GM23338 (cell line): ENCODE data around the gene COLEC12. TPM values are rescaled to one million over a fixed set of nuclear protein-coding genes. Genes with fewer than 3 reads are reported as not detected.

ENCODE experiments used
- ATAC-seq: fragments of 200-7000 bp; cut with Tn5 transposase; 3 replicates; pipeline ENCODE4 v1.9.1; 2020
- DNase-seq: peaks from one replicate; pipeline ENCODE4 v3.0.0-alpha.2; 2015; ENCODE audit warnings: low spot score
- H2AFZ ChIP-seq: fragments of 200-600 bp; sonication (generic); 2 replicates; pipeline ENCODE4 v1.8.0; 2016; ENCODE audit warnings: antibody characterized with exemption, mild to moderate bottlenecking, moderate library complexity
- H3F3A ChIP-seq: fragments of 200-600 bp; sonication (generic); replicated peaks from 2 replicates; pipeline ENCODE4 v1.8.0; 2017; ENCODE audit warnings: antibody characterized with exemption, mixed run types, low read depth
- H3K27ac ChIP-seq: fragments of 200-600 bp; sonication (generic); 2 replicates; pipeline ENCODE4 v1.6.1; 2016; ENCODE audit warnings: low read depth
- H3K27me3 ChIP-seq: fragments of 200-600 bp; sonication (generic); 2 replicates; pipeline ENCODE4 v1.8.0; 2016; ENCODE audit warnings: mild to moderate bottlenecking, mixed run types, moderate library complexity; ENCODE audit not compliant: insufficient read depth
- H3K36me3 ChIP-seq: fragments of 200-600 bp; sonication (generic); 2 replicates; pipeline ENCODE4 v1.8.0; 2016; ENCODE audit warnings: mild to moderate bottlenecking; ENCODE audit not compliant: insufficient read depth
- H3K4me1 ChIP-seq: fragments of 200-600 bp; sonication (generic); 2 replicates; pipeline ENCODE4 v1.8.0; 2016; ENCODE audit warnings: mild to moderate bottlenecking, moderate library complexity; ENCODE audit not compliant: insufficient read depth
- H3K4me2 ChIP-seq: fragments of 200-600 bp; sonication (generic); 2 replicates; pipeline ENCODE4 v1.7.1; 2017; ENCODE audit warnings: mixed run types
- H3K4me3 ChIP-seq: fragments of 200-600 bp; sonication (generic); 2 replicates; pipeline ENCODE4 v1.6.1; 2016; ENCODE audit warnings: mixed run types
- H3K79me2 ChIP-seq: fragments of 200-600 bp; sonication (generic); replicated peaks from 2 replicates; pipeline ENCODE4 v1.8.0; 2017; ENCODE audit warnings: mild to moderate bottlenecking; ENCODE audit not compliant: insufficient read depth
- H3K9me2 ChIP-seq: fragments of 200-600 bp; sonication (generic); 2 replicates; pipeline ENCODE4 v1.8.0; 2017; ENCODE audit not compliant: insufficient read depth
- H4K20me1 ChIP-seq: fragments of 200-600 bp; sonication (generic); replicated peaks from 2 replicates; pipeline ENCODE4 v1.8.0; 2017; ENCODE audit warnings: mild to moderate bottlenecking; ENCODE audit not compliant: insufficient read depth
- H3K27ac Mint-ChIP-seq: 2 replicates; pipeline ENCODE4 v1.8.0; 2020; ENCODE audit warnings: inconsistent platforms, mild to moderate bottlenecking, moderate library complexity, mixed read lengths
- H3K27me3 Mint-ChIP-seq: 3 replicates; pipeline ENCODE4 v1.8.0; 2022; ENCODE audit warnings: low read depth, mild to moderate bottlenecking, moderate library complexity, mixed read lengths, inconsistent platforms; ENCODE audit not compliant: insufficient read depth, poor library complexity
- H3K36me3 Mint-ChIP-seq: 3 replicates; pipeline ENCODE4 v1.8.0; 2021; ENCODE audit warnings: low read depth, mild to moderate bottlenecking, inconsistent platforms, moderate library complexity, mixed read lengths
- H3K4me1 Mint-ChIP-seq: 3 replicates; pipeline ENCODE4 v1.8.0; 2020; ENCODE audit warnings: mild to moderate bottlenecking, inconsistent platforms, mixed read lengths
- H3K4me3 Mint-ChIP-seq: 3 replicates; pipeline ENCODE4 v1.8.0; 2021; ENCODE audit warnings: moderate library complexity, mild to moderate bottlenecking, inconsistent platforms, mixed read lengths
- H3K9me3 Mint-ChIP-seq: 3 replicates; pipeline ENCODE4 v1.8.0; 2020; ENCODE audit warnings: moderate library complexity, mild to moderate bottlenecking, inconsistent platforms, mixed read lengths
- CREB1 ChIP-seq: fragments of 250-450 bp; sonication (Bioruptor Pico); IDR thresholded peaks from 2 replicates; pipeline ENCODE4 v1.5.0; 2020; ENCODE audit warnings: low read depth, mild to moderate bottlenecking, moderate library complexity
- JUNB ChIP-seq: IDR thresholded peaks from one replicate; pipeline ENCODE4 v1.6.1; 2016; ENCODE audit warnings: antibody characterized with exemption; ENCODE audit not compliant: unreplicated experiment
- NANOG ChIP-seq: IDR thresholded peaks from 2 replicates; pipeline ENCODE4 v1.6.1; 2016; ENCODE audit warnings: antibody characterized with exemption, borderline replicate concordance
- POLR2AphosphoS5 ChIP-seq: IDR thresholded peaks from 2 replicates; pipeline ENCODE4 v1.6.1; 2016; ENCODE audit warnings: antibody characterized with exemption, low read depth
- STAT1 ChIP-seq: IDR thresholded peaks from one replicate; pipeline ENCODE4 v1.6.1; 2016; ENCODE audit warnings: antibody characterized with exemption; ENCODE audit not compliant: unreplicated experiment
- polyA plus RNA-seq: library from polyadenylated mRNA; unstranded; fragments of >200 nt; fragmentation: Nextera tagmentation; extraction: Ambion mirVana; gene quantifications from 2 replicates; pipeline ENCODE4 v1.2.1, GENCODE V29; 2016
- total RNA-seq: library from RNA; depleted of rRNA; stranded (reverse); fragments of >200 nt; shearing (Covaris generic); gene quantifications from 2 replicates; pipeline ENCODE4 v1.2.3, GENCODE V29; 2014
- TF ChIP-seq, protein P1 (sequence below): fragments of 250-450 bp; sonication (Bioruptor Pico); IDR thresholded peaks from 2 replicates; pipeline ENCODE4 v1.5.0; 2020; ENCODE audit warnings: mild to moderate bottlenecking, moderate library complexity

COLEC12 gene
- total and polyA plus RNA-seq, 2 experiments from 2014 or later, result 1.1 to 3.2 TPM

DNA sequence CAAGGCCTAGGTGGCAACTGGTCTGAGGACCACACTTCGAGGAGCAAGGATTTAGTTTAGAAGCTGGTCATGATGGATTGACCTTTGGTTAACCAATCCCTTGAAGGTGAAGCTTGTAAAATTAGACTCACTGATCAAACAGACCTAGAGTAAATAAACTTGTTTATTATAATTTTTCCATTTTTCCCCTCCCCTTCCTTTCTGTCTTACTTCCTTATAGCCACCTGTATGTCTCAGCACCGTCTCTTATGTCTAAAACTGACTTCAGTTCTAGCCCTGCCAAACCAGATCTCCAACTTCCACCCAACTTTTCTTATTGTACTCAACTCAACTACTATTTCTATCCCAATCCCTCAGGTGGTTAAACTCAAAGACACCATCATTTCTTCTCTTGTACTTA lies 139.8 kb downstream of the COLEC12 start:
- no peak overlapping the region for H3K27ac ChIP-seq
- H2AFZ ChIP-seq, result no peak overlapping the region
- H3K4me1 Mint-ChIP-seq, result peaks cover 18% of the 10 kb centered on the region
- H3K27ac Mint-ChIP-seq, result no peak overlapping the region
- no peaks in the 10 kb centered on the region for H4K20me1 ChIP-seq
- no peaks in the 10 kb centered on the region for H3K79me2 ChIP-seq
- no peak overlapping the region for H3K4me3 ChIP-seq
- no peak for TF ChIP-seq CREB1 (CRISPR knock-in tag)
- TF ChIP-seq NANOG, result no peak
- no peak for TF ChIP-seq JUNB
- TF ChIP-seq POLR2AphosphoS5, result no peak
- no peak for TF ChIP-seq STAT1
- TF ChIP-seq, protein P1, sequence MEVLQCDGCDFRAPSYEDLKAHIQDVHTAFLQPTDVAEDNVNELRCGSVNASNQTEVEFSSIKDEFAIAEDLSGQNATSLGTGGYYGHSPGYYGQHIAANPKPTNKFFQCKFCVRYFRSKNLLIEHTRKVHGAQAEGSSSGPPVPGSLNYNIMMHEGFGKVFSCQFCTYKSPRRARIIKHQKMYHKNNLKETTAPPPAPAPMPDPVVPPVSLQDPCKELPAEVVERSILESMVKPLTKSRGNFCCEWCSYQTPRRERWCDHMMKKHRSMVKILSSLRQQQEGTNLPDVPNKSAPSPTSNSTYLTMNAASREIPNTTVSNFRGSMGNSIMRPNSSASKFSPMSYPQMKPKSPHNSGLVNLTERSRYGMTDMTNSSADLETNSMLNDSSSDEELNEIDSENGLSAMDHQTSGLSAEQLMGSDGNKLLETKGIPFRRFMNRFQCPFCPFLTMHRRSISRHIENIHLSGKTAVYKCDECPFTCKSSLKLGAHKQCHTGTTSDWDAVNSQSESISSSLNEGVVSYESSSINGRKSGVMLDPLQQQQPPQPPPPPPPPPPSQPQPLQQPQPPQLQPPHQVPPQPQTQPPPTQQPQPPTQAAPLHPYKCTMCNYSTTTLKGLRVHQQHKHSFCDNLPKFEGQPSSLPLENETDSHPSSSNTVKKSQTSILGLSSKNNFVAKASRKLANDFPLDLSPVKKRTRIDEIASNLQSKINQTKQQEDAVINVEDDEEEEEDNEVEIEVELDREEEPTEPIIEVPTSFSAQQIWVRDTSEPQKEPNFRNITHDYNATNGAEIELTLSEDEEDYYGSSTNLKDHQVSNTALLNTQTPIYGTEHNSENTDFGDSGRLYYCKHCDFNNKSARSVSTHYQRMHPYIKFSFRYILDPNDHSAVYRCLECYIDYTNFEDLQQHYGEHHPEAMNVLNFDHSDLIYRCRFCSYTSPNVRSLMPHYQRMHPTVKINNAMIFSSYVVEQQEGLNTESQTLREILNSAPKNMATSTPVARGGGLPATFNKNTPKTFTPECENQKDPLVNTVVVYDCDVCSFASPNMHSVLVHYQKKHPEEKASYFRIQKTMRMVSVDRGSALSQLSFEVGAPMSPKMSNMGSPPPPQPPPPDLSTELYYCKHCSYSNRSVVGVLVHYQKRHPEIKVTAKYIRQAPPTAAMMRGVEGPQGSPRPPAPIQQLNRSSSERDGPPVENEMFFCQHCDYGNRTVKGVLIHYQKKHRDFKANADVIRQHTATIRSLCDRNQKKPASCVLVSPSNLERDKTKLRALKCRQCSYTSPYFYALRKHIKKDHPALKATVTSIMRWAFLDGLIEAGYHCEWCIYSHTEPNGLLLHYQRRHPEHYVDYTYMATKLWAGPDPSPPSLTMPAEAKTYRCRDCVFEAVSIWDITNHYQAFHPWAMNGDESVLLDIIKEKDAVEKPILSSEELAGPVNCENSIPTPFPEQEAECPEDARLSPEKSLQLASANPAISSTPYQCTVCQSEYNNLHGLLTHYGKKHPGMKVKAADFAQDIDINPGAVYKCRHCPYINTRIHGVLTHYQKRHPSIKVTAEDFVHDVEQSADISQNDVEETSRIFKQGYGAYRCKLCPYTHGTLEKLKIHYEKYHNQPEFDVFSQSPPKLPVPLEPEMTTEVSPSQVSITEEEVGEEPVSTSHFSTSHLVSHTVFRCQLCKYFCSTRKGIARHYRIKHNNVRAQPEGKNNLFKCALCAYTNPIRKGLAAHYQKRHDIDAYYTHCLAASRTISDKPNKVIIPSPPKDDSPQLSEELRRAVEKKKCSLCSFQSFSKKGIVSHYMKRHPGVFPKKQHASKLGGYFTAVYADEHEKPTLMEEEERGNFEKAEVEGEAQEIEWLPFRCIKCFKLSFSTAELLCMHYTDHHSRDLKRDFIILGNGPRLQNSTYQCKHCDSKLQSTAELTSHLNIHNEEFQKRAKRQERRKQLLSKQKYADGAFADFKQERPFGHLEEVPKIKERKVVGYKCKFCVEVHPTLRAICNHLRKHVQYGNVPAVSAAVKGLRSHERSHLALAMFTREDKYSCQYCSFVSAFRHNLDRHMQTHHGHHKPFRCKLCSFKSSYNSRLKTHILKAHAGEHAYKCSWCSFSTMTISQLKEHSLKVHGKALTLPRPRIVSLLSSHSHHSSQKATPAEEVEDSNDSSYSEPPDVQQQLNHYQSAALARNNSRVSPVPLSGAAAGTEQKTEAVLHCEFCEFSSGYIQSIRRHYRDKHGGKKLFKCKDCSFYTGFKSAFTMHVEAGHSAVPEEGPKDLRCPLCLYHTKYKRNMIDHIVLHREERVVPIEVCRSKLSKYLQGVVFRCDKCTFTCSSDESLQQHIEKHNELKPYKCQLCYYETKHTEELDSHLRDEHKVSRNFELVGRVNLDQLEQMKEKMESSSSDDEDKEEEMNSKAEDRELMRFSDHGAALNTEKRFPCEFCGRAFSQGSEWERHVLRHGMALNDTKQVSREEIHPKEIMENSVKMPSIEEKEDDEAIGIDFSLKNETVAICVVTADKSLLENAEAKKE, result no peak
- ATAC-seq, result no peak
- no peaks in the 10 kb centered on the region for H3K36me3 ChIP-seq
- H3K4me1 ChIP-seq, result peaks cover 8% of the 10 kb centered on the region
- H3K4me3 Mint-ChIP-seq, result no peak overlapping the region
- H3K9me2 ChIP-seq, result peaks cover 7% of the 10 kb centered on the region; the same call in 1 of the 2 replicates
- H3K27me3 ChIP-seq, result no peaks in the 10 kb centered on the region
- no peak overlapping the region for H3K4me2 ChIP-seq
- H3F3A ChIP-seq, result no peaks in the 10 kb centered on the region
- H3K27me3 Mint-ChIP-seq, result peaks cover 5% of the 10 kb centered on the region
- no peaks in the 10 kb centered on the region for H3K36me3 Mint-ChIP-seq
- H3K9me3 Mint-ChIP-seq, result no peaks in the 10 kb centered on the region
- no peak for DNase-seq

DNA sequence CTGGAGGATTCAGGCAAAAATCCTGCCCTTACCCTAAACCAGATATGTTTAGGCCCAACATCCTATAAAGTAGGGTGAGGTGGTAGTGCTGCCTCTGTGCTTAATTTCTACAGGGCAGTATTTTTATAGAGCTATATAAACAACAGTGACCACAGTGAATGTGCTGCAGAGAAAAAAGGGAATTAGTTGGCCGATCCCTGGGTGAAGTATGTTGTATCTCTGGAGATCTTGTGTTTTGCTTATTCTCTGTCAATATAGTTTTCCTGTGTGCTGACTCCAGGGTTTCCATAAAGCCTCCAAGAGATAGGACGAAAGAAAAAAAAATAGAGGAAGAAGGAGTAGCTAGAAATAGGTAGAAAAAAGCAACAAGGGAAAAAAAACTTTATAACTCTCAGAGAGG lies 143.7 kb downstream of the COLEC12 start:
- no peak for ATAC-seq
- no peaks in the 10 kb centered on the region for H3K79me2 ChIP-seq
- H3K36me3 ChIP-seq, result no peaks in the 10 kb centered on the region
- H2AFZ ChIP-seq, result no peak overlapping the region
- H3K4me1 ChIP-seq, result no peaks in the 10 kb centered on the region
- Mint-ChIP-seq H3K4me3 (no peak overlapping the region), H3K27ac (no peak overlapping the region), H3K27me3 (no peaks in the 10 kb centered on the region), H3K36me3 (no peaks in the 10 kb centered on the region), H3K4me1 (peaks cover 9% of the 10 kb centered on the region; the same call in 2 of the 3 replicates), H3K9me3 (no peaks in the 10 kb centered on the region)
- no peak for DNase-seq
- peaks cover 7% of the 10 kb centered on the region; the same call in 1 of the 2 replicates for H3K9me2 ChIP-seq
- no peak overlapping the region for H3K4me3 ChIP-seq
- H3K27me3 ChIP-seq, result no peaks in the 10 kb centered on the region
- H4K20me1 ChIP-seq, result no peaks in the 10 kb centered on the region
- H3K27ac ChIP-seq, result no peak overlapping the region
- no peaks in the 10 kb centered on the region for H3F3A ChIP-seq
- no peak overlapping the region for H3K4me2 ChIP-seq
- TF ChIP-seq, protein P1, result no peak
- no peak for TF ChIP-seq JUNB
